Fibroblast of the aortic adventitia (primary cell): ENCODE results near the gene GLRX3. TPM values are rescaled to one million over a fixed set of nuclear protein-coding genes. Genes with fewer than 3 reads are reported as not detected.

Experiments used
- DNase-seq: peaks from one replicate; pipeline ENCODE4 v3.0.0-alpha.2; 2010; ENCODE audit warnings: low read depth
- H3K4me3 ChIP-seq: 2 replicates; pipeline ENCODE4 v1.5.1; 2011; ENCODE audit warnings: low read depth, mild to moderate bottlenecking, control low read depth, low read length, moderate library complexity
- CTCF ChIP-seq: IDR thresholded peaks from 2 replicates; pipeline ENCODE4 v1.5.1; 2011; ENCODE audit warnings: mild to moderate bottlenecking, low read length, control low read depth, inconsistent platforms; ENCODE audit not compliant: insufficient read depth
- total RNA-seq: library from RNA; depleted of rRNA; stranded (reverse); fragments of >200 nt; gene quantifications from 2 replicates; pipeline ENCODE4 v1.2.3, GENCODE V29; 2012; ENCODE audit warnings: low replicate concordance

GLRX3 gene
- total RNA-seq, 1 donor: 124 TPM

- TF ChIP-seq CTCF: no peak
- no peak overlapping the region for H3K4me3 ChIP-seq
- no peak for DNase-seq
Measured at GRCh38 chr10:130188195-130189175, 52.3 kb downstream of the GLRX3 start.

GRCh38 chr10:130189608-130190054, 53.4 kb downstream of the GLRX3 start:
- no peak for DNase-seq
- no peak overlapping the region for H3K4me3 ChIP-seq
- TF ChIP-seq CTCF: no peak

- peak; percentile 78 for TF ChIP-seq CTCF
- H3K4me3 ChIP-seq: peak overlapping the region; percentile 73
Measured at GRCh38 chr10:130190055-130190736, 54.0 kb downstream of the GLRX3 start.

GRCh38 chr10:130190737-130191115, 54.5 kb downstream of the GLRX3 start:
- peak overlapping the region; percentile 73 for H3K4me3 ChIP-seq
- no peak for TF ChIP-seq CTCF
- DNase-seq: no peak

More at GRCh38 chr10:130190055-130190736, 54.0 kb downstream of the GLRX3 start:
- peak; percentile 78 for DNase-seq

GRCh38 chr10:130191380-130191779, 55.2 kb downstream of the GLRX3 start:
- no peak for TF ChIP-seq CTCF
- no peak for DNase-seq

GRCh38 chr10:130192276-130192848, 56.2 kb downstream of the GLRX3 start:
- no peak overlapping the region for H3K4me3 ChIP-seq
- no peak for TF ChIP-seq CTCF
- no peak for DNase-seq

More at GRCh38 chr10:130191380-130191779, 55.2 kb downstream of the GLRX3 start:
- no peak overlapping the region for H3K4me3 ChIP-seq
